ENCODE measurements around the gene IRF2BP2. TPM values are rescaled to one million over a fixed set of nuclear protein-coding genes. Genes with fewer than 3 reads are reported as not detected.

The IRF2BP2 gene
- total and polyA plus RNA-seq, 2 of the 13 experiments (the other 11 are each of a cell fraction or from before 2014, with no cell fraction given): 140 to 147 TPM

DNA sequence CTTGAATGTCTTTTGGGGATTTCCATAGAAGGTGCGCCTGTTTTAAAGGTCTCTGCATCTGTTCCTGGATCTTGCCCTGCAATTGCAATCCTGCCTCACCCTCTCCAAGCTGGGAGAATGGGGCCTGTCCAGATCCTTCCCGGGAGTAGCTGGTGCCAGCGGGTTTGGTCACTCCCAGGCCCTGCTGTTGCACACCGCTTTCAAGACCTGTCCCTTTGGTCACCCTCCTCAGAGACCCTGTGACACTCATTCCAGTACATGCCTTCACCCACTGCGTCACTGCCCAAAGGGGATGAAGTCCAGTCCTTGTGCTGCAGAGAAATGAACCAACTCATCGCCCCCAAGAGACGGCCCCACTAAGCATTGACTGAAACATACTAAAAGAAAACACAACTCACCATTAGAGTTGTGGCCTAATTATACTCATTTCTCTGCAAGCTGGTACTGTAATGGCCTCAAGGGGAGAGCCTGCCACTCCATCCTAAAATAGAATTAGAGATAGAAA is 1.9 kb upstream of the IRF2BP2 start (continued):
- TF ChIP-seq, protein P1, sequence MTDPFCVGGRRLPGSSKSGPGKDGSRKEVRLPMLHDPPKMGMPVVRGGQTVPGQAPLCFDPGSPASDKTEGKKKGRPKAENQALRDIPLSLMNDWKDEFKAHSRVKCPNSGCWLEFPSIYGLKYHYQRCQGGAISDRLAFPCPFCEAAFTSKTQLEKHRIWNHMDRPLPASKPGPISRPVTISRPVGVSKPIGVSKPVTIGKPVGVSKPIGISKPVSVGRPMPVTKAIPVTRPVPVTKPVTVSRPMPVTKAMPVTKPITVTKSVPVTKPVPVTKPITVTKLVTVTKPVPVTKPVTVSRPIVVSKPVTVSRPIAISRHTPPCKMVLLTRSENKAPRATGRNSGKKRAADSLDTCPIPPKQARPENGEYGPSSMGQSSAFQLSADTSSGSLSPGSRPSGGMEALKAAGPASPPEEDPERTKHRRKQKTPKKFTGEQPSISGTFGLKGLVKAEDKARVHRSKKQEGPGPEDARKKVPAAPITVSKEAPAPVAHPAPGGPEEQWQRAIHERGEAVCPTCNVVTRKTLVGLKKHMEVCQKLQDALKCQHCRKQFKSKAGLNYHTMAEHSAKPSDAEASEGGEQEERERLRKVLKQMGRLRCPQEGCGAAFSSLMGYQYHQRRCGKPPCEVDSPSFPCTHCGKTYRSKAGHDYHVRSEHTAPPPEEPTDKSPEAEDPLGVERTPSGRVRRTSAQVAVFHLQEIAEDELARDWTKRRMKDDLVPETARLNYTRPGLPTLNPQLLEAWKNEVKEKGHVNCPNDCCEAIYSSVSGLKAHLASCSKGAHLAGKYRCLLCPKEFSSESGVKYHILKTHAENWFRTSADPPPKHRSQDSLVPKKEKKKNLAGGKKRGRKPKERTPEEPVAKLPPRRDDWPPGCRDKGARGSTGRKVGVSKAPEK (CRISPR knock-in tag; IDR thresholded peaks at IDR 0.05; ENCODE audit: borderline replicate concordance): no peak
- TF ChIP-seq, protein P2, sequence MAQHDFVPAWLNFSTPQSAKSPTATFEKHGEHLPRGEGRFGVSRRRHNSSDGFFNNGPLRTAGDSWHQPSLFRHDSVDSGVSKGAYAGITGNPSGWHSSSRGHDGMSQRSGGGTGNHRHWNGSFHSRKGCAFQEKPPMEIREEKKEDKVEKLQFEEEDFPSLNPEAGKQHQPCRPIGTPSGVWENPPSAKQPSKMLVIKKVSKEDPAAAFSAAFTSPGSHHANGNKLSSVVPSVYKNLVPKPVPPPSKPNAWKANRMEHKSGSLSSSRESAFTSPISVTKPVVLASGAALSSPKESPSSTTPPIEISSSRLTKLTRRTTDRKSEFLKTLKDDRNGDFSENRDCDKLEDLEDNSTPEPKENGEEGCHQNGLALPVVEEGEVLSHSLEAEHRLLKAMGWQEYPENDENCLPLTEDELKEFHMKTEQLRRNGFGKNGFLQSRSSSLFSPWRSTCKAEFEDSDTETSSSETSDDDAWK (CRISPR knock-in tag; IDR thresholded peaks at IDR 0.05): no peak
- TF ChIP-seq ZNF33B (CRISPR knock-in tag; IDR thresholded peaks at IDR 0.05): no peak
- TF ChIP-seq ZFP1 (CRISPR knock-in tag; IDR thresholded peaks at IDR 0.05): no peak
- TF ChIP-seq ZNF883 (CRISPR knock-in tag; IDR thresholded peaks at IDR 0.05; ENCODE audit: not compliant biosample characterization): no peak
- no peak for TF ChIP-seq EEA1 (CRISPR knock-in tag; IDR thresholded peaks at IDR 0.05; ENCODE audit: borderline replicate concordance)
- TF ChIP-seq NPAS2 (CRISPR knock-in tag; IDR thresholded peaks at IDR 0.05; ENCODE audit: borderline replicate concordance): no peak
- no peak for TF ChIP-seq ZNF605 (CRISPR knock-in tag; IDR thresholded peaks at IDR 0.05)
- TF ChIP-seq SMARCE1 (IDR thresholded peaks at IDR 0.05; ENCODE audit: borderline replicate concordance): no peak
- TF ChIP-seq KLF15 (CRISPR knock-in tag; IDR thresholded peaks at IDR 0.05; ENCODE audit: borderline replicate concordance): no peak
- TF ChIP-seq, protein P3, sequence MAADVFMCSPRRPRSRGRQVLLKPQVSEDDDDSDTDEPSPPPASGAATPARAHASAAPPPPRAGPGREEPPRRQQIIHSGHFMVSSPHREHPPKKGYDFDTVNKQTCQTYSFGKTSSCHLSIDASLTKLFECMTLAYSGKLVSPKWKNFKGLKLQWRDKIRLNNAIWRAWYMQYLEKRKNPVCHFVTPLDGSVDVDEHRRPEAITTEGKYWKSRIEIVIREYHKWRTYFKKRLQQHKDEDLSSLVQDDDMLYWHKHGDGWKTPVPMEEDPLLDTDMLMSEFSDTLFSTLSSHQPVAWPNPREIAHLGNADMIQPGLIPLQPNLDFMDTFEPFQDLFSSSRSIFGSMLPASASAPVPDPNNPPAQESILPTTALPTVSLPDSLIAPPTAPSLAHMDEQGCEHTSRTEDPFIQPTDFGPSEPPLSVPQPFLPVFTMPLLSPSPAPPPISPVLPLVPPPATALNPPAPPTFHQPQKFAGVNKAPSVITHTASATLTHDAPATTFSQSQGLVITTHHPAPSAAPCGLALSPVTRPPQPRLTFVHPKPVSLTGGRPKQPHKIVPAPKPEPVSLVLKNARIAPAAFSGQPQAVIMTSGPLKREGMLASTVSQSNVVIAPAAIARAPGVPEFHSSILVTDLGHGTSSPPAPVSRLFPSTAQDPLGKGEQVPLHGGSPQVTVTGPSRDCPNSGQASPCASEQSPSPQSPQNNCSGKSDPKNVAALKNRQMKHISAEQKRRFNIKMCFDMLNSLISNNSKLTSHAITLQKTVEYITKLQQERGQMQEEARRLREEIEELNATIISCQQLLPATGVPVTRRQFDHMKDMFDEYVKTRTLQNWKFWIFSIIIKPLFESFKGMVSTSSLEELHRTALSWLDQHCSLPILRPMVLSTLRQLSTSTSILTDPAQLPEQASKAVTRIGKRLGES (CRISPR knock-in tag; IDR thresholded peaks at IDR 0.05; ENCODE audit: borderline replicate concordance): no peak
- no peak for TF ChIP-seq HMG20A (CRISPR knock-in tag; IDR thresholded peaks at IDR 0.05; ENCODE audit: borderline replicate concordance)
- TF ChIP-seq ZNF567 (CRISPR knock-in tag; IDR thresholded peaks at IDR 0.05; ENCODE audit: borderline replicate concordance): no peak
- TF ChIP-seq MXI1 (IDR thresholded peaks at IDR 0.05; ENCODE audit: borderline replicate concordance, low read depth, low read length): no peak
- TF ChIP-seq, protein P4, sequence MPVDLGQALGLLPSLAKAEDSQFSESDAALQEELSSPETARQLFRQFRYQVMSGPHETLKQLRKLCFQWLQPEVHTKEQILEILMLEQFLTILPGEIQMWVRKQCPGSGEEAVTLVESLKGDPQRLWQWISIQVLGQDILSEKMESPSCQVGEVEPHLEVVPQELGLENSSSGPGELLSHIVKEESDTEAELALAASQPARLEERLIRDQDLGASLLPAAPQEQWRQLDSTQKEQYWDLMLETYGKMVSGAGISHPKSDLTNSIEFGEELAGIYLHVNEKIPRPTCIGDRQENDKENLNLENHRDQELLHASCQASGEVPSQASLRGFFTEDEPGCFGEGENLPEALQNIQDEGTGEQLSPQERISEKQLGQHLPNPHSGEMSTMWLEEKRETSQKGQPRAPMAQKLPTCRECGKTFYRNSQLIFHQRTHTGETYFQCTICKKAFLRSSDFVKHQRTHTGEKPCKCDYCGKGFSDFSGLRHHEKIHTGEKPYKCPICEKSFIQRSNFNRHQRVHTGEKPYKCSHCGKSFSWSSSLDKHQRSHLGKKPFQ (CRISPR knock-in tag; IDR thresholded peaks at IDR 0.05; ENCODE audit: insufficient replicate concordance): no peak
- TF ChIP-seq, protein P5, sequence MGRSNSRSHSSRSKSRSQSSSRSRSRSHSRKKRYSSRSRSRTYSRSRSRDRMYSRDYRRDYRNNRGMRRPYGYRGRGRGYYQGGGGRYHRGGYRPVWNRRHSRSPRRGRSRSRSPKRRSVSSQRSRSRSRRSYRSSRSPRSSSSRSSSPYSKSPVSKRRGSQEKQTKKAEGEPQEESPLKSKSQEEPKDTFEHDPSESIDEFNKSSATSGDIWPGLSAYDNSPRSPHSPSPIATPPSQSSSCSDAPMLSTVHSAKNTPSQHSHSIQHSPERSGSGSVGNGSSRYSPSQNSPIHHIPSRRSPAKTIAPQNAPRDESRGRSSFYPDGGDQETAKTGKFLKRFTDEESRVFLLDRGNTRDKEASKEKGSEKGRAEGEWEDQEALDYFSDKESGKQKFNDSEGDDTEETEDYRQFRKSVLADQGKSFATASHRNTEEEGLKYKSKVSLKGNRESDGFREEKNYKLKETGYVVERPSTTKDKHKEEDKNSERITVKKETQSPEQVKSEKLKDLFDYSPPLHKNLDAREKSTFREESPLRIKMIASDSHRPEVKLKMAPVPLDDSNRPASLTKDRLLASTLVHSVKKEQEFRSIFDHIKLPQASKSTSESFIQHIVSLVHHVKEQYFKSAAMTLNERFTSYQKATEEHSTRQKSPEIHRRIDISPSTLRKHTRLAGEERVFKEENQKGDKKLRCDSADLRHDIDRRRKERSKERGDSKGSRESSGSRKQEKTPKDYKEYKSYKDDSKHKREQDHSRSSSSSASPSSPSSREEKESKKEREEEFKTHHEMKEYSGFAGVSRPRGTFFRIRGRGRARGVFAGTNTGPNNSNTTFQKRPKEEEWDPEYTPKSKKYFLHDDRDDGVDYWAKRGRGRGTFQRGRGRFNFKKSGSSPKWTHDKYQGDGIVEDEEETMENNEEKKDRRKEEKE (IDR thresholded peaks at IDR 0.05): no peak
- TF ChIP-seq ZNF775 (CRISPR knock-in tag; IDR thresholded peaks at IDR 0.05; ENCODE audit: borderline replicate concordance): 0 out of 2 replicates have a peak, but pooled peaks have one; percentile 22
- TF ChIP-seq RFX1 (IDR thresholded peaks at IDR 0.05): no peak
- no peak for TF ChIP-seq ZNF598 (CRISPR knock-in tag; IDR thresholded peaks at IDR 0.05; ENCODE audit: borderline replicate concordance)

Data from HepG2 (cell line).